ENCODE results near the gene ZDHHC13. TPM values are rescaled to one million over a fixed set of nuclear protein-coding genes. Genes with fewer than 3 reads are reported as not detected.

The ZDHHC13 gene
- total RNA-seq, 4 donors from 2014 or later = 7.4 to 31.5 (median 12.7) TPM

GRCh38 chr11:19075636-19076035 lies 41.3 kb upstream of the ZDHHC13 start:
- H3K4me1 ChIP-seq = no peaks in the 10 kb centered on the region
- no peak for DNase-seq
- H3K36me3 ChIP-seq = no peaks in the 10 kb centered on the region
- no peaks in the 10 kb centered on the region for H3K27me3 ChIP-seq
- H3K9me3 ChIP-seq = no peaks in the 10 kb centered on the region
- no peak overlapping the region for H3K27ac ChIP-seq
- intact Hi-C loops (cut with DNase I; ENCODE audit: low total_unique reads) = loop anchor here (5.0 kb wide), 1 partner anchor 477 kb away; no protein-coding TSS in a partner anchor
- TF ChIP-seq POLR2A (IDR thresholded peaks at IDR 0.05) (no peak), CTCF (IDR thresholded peaks at IDR 0.05) (no peak)
- no peak overlapping the region for H3K4me3 ChIP-seq

GRCh38 chr11:19076744-19077589 lies 40.0 kb upstream of the ZDHHC13 start:
- Histone ChIP-seq H3K4me1 (no peaks in the 10 kb centered on the region), H3K36me3 (no peaks in the 10 kb centered on the region), H3K27me3 (no peaks in the 10 kb centered on the region), H3K4me3 (no peak overlapping the region), H3K27ac (no peak overlapping the region), H3K9me3 (no peaks in the 10 kb centered on the region)
- peak; percentile 19 to 35 for DNase-seq
- TF ChIP-seq CTCF (IDR thresholded peaks at IDR 0.05) (peak; percentile 67 to 89 (median 72)), POLR2A (IDR thresholded peaks at IDR 0.05) (no peak)
- intact Hi-C loops (cut with DNase I; ENCODE audit: low total_unique reads) = loop anchor here (5.0 kb wide), 1 partner anchor 475 kb away; no protein-coding TSS in a partner anchor

DNA sequence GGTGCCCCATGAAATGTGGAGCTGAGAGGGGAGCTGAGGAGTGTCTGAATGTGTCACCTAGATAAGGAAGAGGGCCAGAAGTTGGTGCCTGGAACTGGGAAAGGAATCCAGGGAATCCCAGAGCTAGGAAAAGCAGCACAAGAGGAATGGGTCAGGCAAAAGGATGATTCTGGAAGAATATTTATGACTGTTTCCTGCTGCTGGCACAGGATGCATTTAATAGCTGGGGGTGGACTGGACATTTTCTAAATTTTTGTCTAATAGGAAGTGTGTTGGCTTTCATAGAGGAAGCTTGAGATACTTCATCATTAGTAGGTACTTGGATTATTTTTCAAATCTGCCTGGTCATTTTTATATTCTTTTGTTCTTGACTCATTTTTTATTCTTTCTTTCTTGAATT lies 39.0 kb upstream of the ZDHHC13 start:
- Histone ChIP-seq H3K4me3 (no peak overlapping the region), H3K27me3 (no peaks in the 10 kb centered on the region), H3K36me3 (no peaks in the 10 kb centered on the region), H3K27ac (no peak overlapping the region), H3K9me3 (no peaks in the 10 kb centered on the region), H3K4me1 (no peaks in the 10 kb centered on the region)
- intact Hi-C loops (cut with DNase I; ENCODE audit: low total_unique reads) = loop anchor here (5.0 kb wide), 1 partner anchor 474 kb away; no protein-coding TSS in a partner anchor
- DNase-seq = no peak
- TF ChIP-seq POLR2A (IDR thresholded peaks at IDR 0.05) = no peak
- no peak for TF ChIP-seq CTCF (IDR thresholded peaks at IDR 0.05)

GRCh38 chr11:19079643-19080440 lies 37.1 kb upstream of the ZDHHC13 start:
- intact Hi-C loops (cut with DNase I; ENCODE audit: low total_unique reads) = loop anchor here (5.0 kb wide), 1 partner anchor 472 kb away; no protein-coding TSS in a partner anchor
- Histone ChIP-seq H3K27ac (no peak overlapping the region), H3K4me3 (no peak overlapping the region), H3K9me3 (no peaks in the 10 kb centered on the region), H3K4me1 (no peaks in the 10 kb centered on the region), H3K27me3 (no peaks in the 10 kb centered on the region), H3K36me3 (no peaks in the 10 kb centered on the region)
- peak; percentile 25 for DNase-seq
- TF ChIP-seq POLR2A (IDR thresholded peaks at IDR 0.05) = no peak
- TF ChIP-seq CTCF (IDR thresholded peaks at IDR 0.05) = no peak
